GM23338 (cell line): ENCODE measurements around the gene MEGF6.

Source experiments
- CREB1 ChIP-seq: fragments of 250-450 bp; sonication (Bioruptor Pico); IDR thresholded peaks from 2 replicates; pipeline ENCODE4 v1.5.0; 2020; ENCODE audit warnings: low read depth, mild to moderate bottlenecking, moderate library complexity
- CTCF ChIP-seq, 2 experiments: fragments of 200-600 bp in 1 of 2; sonication (generic) in 1 of 2; conservative IDR thresholded peaks; 2 replicates each; pipeline versions ENCODE4 v1.5.1 to v1.6.1; 2016 to 2017; ENCODE audit warnings: antibody characterized with exemption in 2 of 2, low read depth in 2 of 2, mild to moderate bottlenecking in 2 of 2, moderate library complexity in 1 of 2
- ETS1 ChIP-seq: IDR thresholded peaks from 2 replicates; pipeline ENCODE4 v1.6.1; 2016; ENCODE audit warnings: antibody characterized with exemption
- EZH2 ChIP-seq: fragments of 200-600 bp; sonication (generic); IDR thresholded peaks from one replicate; pipeline ENCODE4 v1.8.0; 2017; ENCODE audit warnings: antibody characterized with exemption, mild to moderate bottlenecking, low read depth; ENCODE audit not compliant: unreplicated experiment
- EZH2phosphoT487 ChIP-seq: fragments of 200-600 bp; sonication (generic); IDR thresholded peaks from one replicate; pipeline ENCODE4 v1.8.1; 2018; ENCODE audit warnings: antibody characterized with exemption; ENCODE audit not compliant: unreplicated experiment
- JUNB ChIP-seq: IDR thresholded peaks from one replicate; pipeline ENCODE4 v1.6.1; 2016; ENCODE audit warnings: antibody characterized with exemption; ENCODE audit not compliant: unreplicated experiment
- NANOG ChIP-seq: IDR thresholded peaks from 2 replicates; pipeline ENCODE4 v1.6.1; 2016; ENCODE audit warnings: antibody characterized with exemption, borderline replicate concordance
- POLR2AphosphoS5 ChIP-seq: IDR thresholded peaks from 2 replicates; pipeline ENCODE4 v1.6.1; 2016; ENCODE audit warnings: antibody characterized with exemption, low read depth
- REST ChIP-seq: IDR thresholded peaks from one replicate; pipeline ENCODE4 v1.6.1; 2018; ENCODE audit warnings: antibody characterized with exemption; ENCODE audit not compliant: unreplicated experiment
- STAT1 ChIP-seq: IDR thresholded peaks from one replicate; pipeline ENCODE4 v1.6.1; 2016; ENCODE audit warnings: antibody characterized with exemption; ENCODE audit not compliant: unreplicated experiment
- ZNF114 ChIP-seq: fragments of 250-450 bp; sonication (Bioruptor Pico); IDR thresholded peaks from 2 replicates; pipeline ENCODE4 v1.5.0; 2020; ENCODE audit warnings: mild to moderate bottlenecking, moderate library complexity
- ZNF331 ChIP-seq: fragments of 250-450 bp; sonication (Bioruptor Pico); IDR thresholded peaks from 2 replicates; pipeline ENCODE4 v1.5.0; 2020; ENCODE audit warnings: low read depth, mild to moderate bottlenecking, moderate library complexity

- TF ChIP-seq CTCF (conservative IDR thresholded peaks at IDR 0.05; ENCODE audit: low read depth in 2 of 2) (no peak), ZNF331 (CRISPR knock-in tag) (no peak), EZH2 (no peak), NANOG (no peak), CREB1 (CRISPR knock-in tag) (no peak), POLR2AphosphoS5 (no peak), STAT1 (no peak), REST (no peak), ZNF114 (CRISPR knock-in tag) (no peak), JUNB (no peak), ETS1 (no peak), EZH2phosphoT487 (no peak)
These were observed 147.9 kb downstream of the MEGF6 start for GRCh38 chr1:3463408-3463863.
